GM23338 (cell line): ENCODE data around the gene ZNF397. TPM values are rescaled to one million over a fixed set of nuclear protein-coding genes. Genes with fewer than 3 reads are reported as not detected.
A peak's percentile ranks its signal among the peaks of the same experiment; 100 is the strongest.

Experiments used
- ATAC-seq: fragments of 200-7000 bp; cut with Tn5 transposase; 3 replicates; pipeline ENCODE4 v1.9.1; 2020
- DNase-seq: peaks from one replicate; pipeline ENCODE4 v3.0.0-alpha.2; 2015; ENCODE audit warnings: low spot score
- H2AFZ ChIP-seq: fragments of 200-600 bp; sonication (generic); 2 replicates; pipeline ENCODE4 v1.8.0; 2016; ENCODE audit warnings: antibody characterized with exemption, mild to moderate bottlenecking, moderate library complexity
- H3F3A ChIP-seq: fragments of 200-600 bp; sonication (generic); replicated peaks from 2 replicates; pipeline ENCODE4 v1.8.0; 2017; ENCODE audit warnings: antibody characterized with exemption, mixed run types, low read depth
- H3K27ac ChIP-seq: fragments of 200-600 bp; sonication (generic); 2 replicates; pipeline ENCODE4 v1.6.1; 2016; ENCODE audit warnings: low read depth
- H3K27me3 ChIP-seq: fragments of 200-600 bp; sonication (generic); 2 replicates; pipeline ENCODE4 v1.8.0; 2016; ENCODE audit warnings: mild to moderate bottlenecking, mixed run types, moderate library complexity; ENCODE audit not compliant: insufficient read depth
- H3K36me3 ChIP-seq: fragments of 200-600 bp; sonication (generic); 2 replicates; pipeline ENCODE4 v1.8.0; 2016; ENCODE audit warnings: mild to moderate bottlenecking; ENCODE audit not compliant: insufficient read depth
- H3K4me1 ChIP-seq: fragments of 200-600 bp; sonication (generic); 2 replicates; pipeline ENCODE4 v1.8.0; 2016; ENCODE audit warnings: mild to moderate bottlenecking, moderate library complexity; ENCODE audit not compliant: insufficient read depth
- H3K4me2 ChIP-seq: fragments of 200-600 bp; sonication (generic); 2 replicates; pipeline ENCODE4 v1.7.1; 2017; ENCODE audit warnings: mixed run types
- H3K4me3 ChIP-seq: fragments of 200-600 bp; sonication (generic); 2 replicates; pipeline ENCODE4 v1.6.1; 2016; ENCODE audit warnings: mixed run types
- H3K79me2 ChIP-seq: fragments of 200-600 bp; sonication (generic); replicated peaks from 2 replicates; pipeline ENCODE4 v1.8.0; 2017; ENCODE audit warnings: mild to moderate bottlenecking; ENCODE audit not compliant: insufficient read depth
- H3K9me2 ChIP-seq: fragments of 200-600 bp; sonication (generic); 2 replicates; pipeline ENCODE4 v1.8.0; 2017; ENCODE audit not compliant: insufficient read depth
- H4K20me1 ChIP-seq: fragments of 200-600 bp; sonication (generic); replicated peaks from 2 replicates; pipeline ENCODE4 v1.8.0; 2017; ENCODE audit warnings: mild to moderate bottlenecking; ENCODE audit not compliant: insufficient read depth
- H3K27ac Mint-ChIP-seq: 2 replicates; pipeline ENCODE4 v1.8.0; 2020; ENCODE audit warnings: inconsistent platforms, mild to moderate bottlenecking, moderate library complexity, mixed read lengths
- H3K27me3 Mint-ChIP-seq: 3 replicates; pipeline ENCODE4 v1.8.0; 2022; ENCODE audit warnings: low read depth, mild to moderate bottlenecking, moderate library complexity, mixed read lengths, inconsistent platforms; ENCODE audit not compliant: insufficient read depth, poor library complexity
- H3K36me3 Mint-ChIP-seq: 3 replicates; pipeline ENCODE4 v1.8.0; 2021; ENCODE audit warnings: low read depth, mild to moderate bottlenecking, inconsistent platforms, moderate library complexity, mixed read lengths
- H3K4me1 Mint-ChIP-seq: 3 replicates; pipeline ENCODE4 v1.8.0; 2020; ENCODE audit warnings: mild to moderate bottlenecking, inconsistent platforms, mixed read lengths
- H3K4me3 Mint-ChIP-seq: 3 replicates; pipeline ENCODE4 v1.8.0; 2021; ENCODE audit warnings: moderate library complexity, mild to moderate bottlenecking, inconsistent platforms, mixed read lengths
- H3K9me3 Mint-ChIP-seq: 3 replicates; pipeline ENCODE4 v1.8.0; 2020; ENCODE audit warnings: moderate library complexity, mild to moderate bottlenecking, inconsistent platforms, mixed read lengths
- CREB1 ChIP-seq: fragments of 250-450 bp; sonication (Bioruptor Pico); IDR thresholded peaks from 2 replicates; pipeline ENCODE4 v1.5.0; 2020; ENCODE audit warnings: low read depth, mild to moderate bottlenecking, moderate library complexity
- CTCF ChIP-seq, 2 experiments: fragments of 200-600 bp in 1 of 2; sonication (generic) in 1 of 2; conservative IDR thresholded peaks; 2 replicates each; pipeline versions ENCODE4 v1.5.1 to v1.6.1; 2016 to 2017; ENCODE audit warnings: antibody characterized with exemption in 2 of 2, low read depth in 2 of 2, mild to moderate bottlenecking in 2 of 2, moderate library complexity in 1 of 2
- ETS1 ChIP-seq: IDR thresholded peaks from 2 replicates; pipeline ENCODE4 v1.6.1; 2016; ENCODE audit warnings: antibody characterized with exemption
- EZH2 ChIP-seq: fragments of 200-600 bp; sonication (generic); IDR thresholded peaks from one replicate; pipeline ENCODE4 v1.8.0; 2017; ENCODE audit warnings: antibody characterized with exemption, mild to moderate bottlenecking, low read depth; ENCODE audit not compliant: unreplicated experiment
- EZH2phosphoT487 ChIP-seq: fragments of 200-600 bp; sonication (generic); IDR thresholded peaks from one replicate; pipeline ENCODE4 v1.8.1; 2018; ENCODE audit warnings: antibody characterized with exemption; ENCODE audit not compliant: unreplicated experiment
- JUNB ChIP-seq: IDR thresholded peaks from one replicate; pipeline ENCODE4 v1.6.1; 2016; ENCODE audit warnings: antibody characterized with exemption; ENCODE audit not compliant: unreplicated experiment
- NANOG ChIP-seq: IDR thresholded peaks from 2 replicates; pipeline ENCODE4 v1.6.1; 2016; ENCODE audit warnings: antibody characterized with exemption, borderline replicate concordance
- POLR2AphosphoS5 ChIP-seq: IDR thresholded peaks from 2 replicates; pipeline ENCODE4 v1.6.1; 2016; ENCODE audit warnings: antibody characterized with exemption, low read depth
- REST ChIP-seq: IDR thresholded peaks from one replicate; pipeline ENCODE4 v1.6.1; 2018; ENCODE audit warnings: antibody characterized with exemption; ENCODE audit not compliant: unreplicated experiment
- STAT1 ChIP-seq: IDR thresholded peaks from one replicate; pipeline ENCODE4 v1.6.1; 2016; ENCODE audit warnings: antibody characterized with exemption; ENCODE audit not compliant: unreplicated experiment
- ZNF114 ChIP-seq: fragments of 250-450 bp; sonication (Bioruptor Pico); IDR thresholded peaks from 2 replicates; pipeline ENCODE4 v1.5.0; 2020; ENCODE audit warnings: mild to moderate bottlenecking, moderate library complexity
- ZNF331 ChIP-seq: fragments of 250-450 bp; sonication (Bioruptor Pico); IDR thresholded peaks from 2 replicates; pipeline ENCODE4 v1.5.0; 2020; ENCODE audit warnings: low read depth, mild to moderate bottlenecking, moderate library complexity
- ZNF462 ChIP-seq: fragments of 250-450 bp; sonication (Bioruptor Pico); IDR thresholded peaks from 2 replicates; pipeline ENCODE4 v1.5.0; 2020; ENCODE audit warnings: mild to moderate bottlenecking, moderate library complexity
- polyA plus RNA-seq: library from polyadenylated mRNA; unstranded; fragments of >200 nt; fragmentation: Nextera tagmentation; extraction: Ambion mirVana; gene quantifications from 2 replicates; pipeline ENCODE4 v1.2.1, GENCODE V29; 2016
- total RNA-seq: library from RNA; depleted of rRNA; stranded (reverse); fragments of >200 nt; shearing (Covaris generic); gene quantifications from 2 replicates; pipeline ENCODE4 v1.2.3, GENCODE V29; 2014

The ZNF397 gene
- total and polyA plus RNA-seq, 2 experiments from 2014 or later: 19.1 to 48.6 TPM

- peaks cover 39% of the 10 kb centered on the region for H3K9me3 Mint-ChIP-seq
- H3K27me3 Mint-ChIP-seq: peaks cover 15% of the 10 kb centered on the region
- TF ChIP-seq CREB1 (no peak), REST (no peak), JUNB (no peak), POLR2AphosphoS5 (no peak), STAT1 (no peak), ZNF331 (CRISPR knock-in tag) (no peak), ZNF114 (CRISPR knock-in tag) (no peak), CTCF (conservative IDR thresholded peaks at IDR 0.05; ENCODE audit: low read depth in 2 of 2) (no peak), EZH2 (no peak), EZH2phosphoT487 (no peak), NANOG (no peak), ETS1 (no peak), ZNF462 (CRISPR knock-in tag) (no peak)
- no peak overlapping the region for H3K27ac ChIP-seq
- H3K79me2 ChIP-seq: no peaks in the 10 kb centered on the region
- peaks cover 16% of the 10 kb centered on the region; the same call in 1 of the 2 replicates for H3K9me2 ChIP-seq
- H2AFZ ChIP-seq: peak overlapping the region; percentile 38; the same call in 1 of the 2 replicates
- DNase-seq: peak; percentile 49
- peak overlapping the region; percentile 55; the same call in 1 of the 2 replicates for H3K4me2 ChIP-seq
- H3K4me1 ChIP-seq: no peaks in the 10 kb centered on the region
- no peak overlapping the region; the same call in 2 of the 3 replicates for H3K4me3 Mint-ChIP-seq
- peaks cover 3% of the 10 kb centered on the region; the same call in 2 of the 3 replicates for H3K4me1 Mint-ChIP-seq
- ATAC-seq: no peak; the same call in 1 of the 3 replicates
- peaks cover 50% of the 10 kb centered on the region for H3K36me3 Mint-ChIP-seq
- no peaks in the 10 kb centered on the region for H3F3A ChIP-seq
- no peak overlapping the region for H3K27ac Mint-ChIP-seq
- peak overlapping the region; percentile 59 for H3K4me3 ChIP-seq
- no peaks in the 10 kb centered on the region for H4K20me1 ChIP-seq
- H3K36me3 ChIP-seq: no peaks in the 10 kb centered on the region; the same call in 1 of the 2 replicates
- peaks cover 11% of the 10 kb centered on the region; the same call in 1 of the 2 replicates for H3K27me3 ChIP-seq
Observed at GRCh38 chr18:35267809-35268208, 27.0 kb downstream of the ZNF397 start.
